Measurements from ENCODE around the gene PIGS.

DNA sequence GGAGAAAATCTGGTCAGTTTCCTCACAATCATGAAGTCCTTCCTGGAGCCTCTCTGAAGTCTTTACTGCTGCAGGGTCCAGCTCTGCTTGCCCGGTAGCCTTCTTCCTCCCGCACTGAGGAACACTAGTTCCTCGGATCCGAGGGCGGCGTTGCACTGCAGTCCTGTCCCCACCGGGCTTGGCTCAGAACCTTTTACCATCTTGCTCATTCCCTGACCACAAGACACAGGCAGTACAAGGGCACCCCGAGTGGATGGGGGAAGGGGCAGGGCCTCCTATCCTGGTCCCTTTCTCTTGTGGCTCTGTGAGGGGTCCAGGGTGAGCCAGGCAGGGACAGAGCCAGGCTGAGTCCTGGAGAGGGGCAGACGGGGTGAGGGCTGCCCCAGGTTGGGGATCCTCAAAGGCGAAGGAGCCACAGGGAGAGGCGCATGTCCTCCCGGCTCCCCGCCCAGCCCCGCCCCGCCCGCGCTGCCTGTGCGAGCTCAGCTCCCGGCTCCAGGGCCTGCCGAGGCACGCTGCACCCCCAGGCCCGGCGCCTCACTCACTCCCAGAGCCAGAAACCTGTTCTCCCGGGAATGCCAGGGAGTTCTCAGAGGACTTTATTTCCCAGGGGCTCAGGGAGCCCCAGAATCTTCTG lies 63.6 kb downstream of the PIGS start:
- TF ChIP-seq PAX5 (IDR thresholded peaks at IDR 0.05; ENCODE audit: insufficient read depth, low read length, severe bottlenecking) (no peak), POLR2A (IDR thresholded peaks at IDR 0.05; ENCODE audit: low read depth, low read length) (no peak), POLR2AphosphoS5 (IDR thresholded peaks at IDR 0.05; ENCODE audit: low read depth, low read length) (no peak), TAF1 (IDR thresholded peaks at IDR 0.05; ENCODE audit: low read depth, low read length) (no peak)
